Immature natural killer cell (primary cell): ENCODE measurements around the gene ZC3H8. TPM values are rescaled to one million over a fixed set of nuclear protein-coding genes. Genes with fewer than 3 reads are reported as not detected.

ENCODE experiments used
- polyA plus RNA-seq, 3 donors: library from polyadenylated mRNA; unstranded; fragments of 300-500 nt; fragmentation: Illumina TruSeq; gene quantifications; one replicate each; pipeline ENCODE4 v1.2.3, GENCODE V29; 2021

The ZC3H8 gene
- polyA plus RNA-seq, 3 donors from 2014 or later: 8.8 to 14.8 (median 14.4) TPM

Other genes with a start within 250 kb of the ZC3H8 start
- gene TMEM87B, start 199.8 kb downstream of the ZC3H8 start, polyA plus RNA-seq: 1 to 10 TPM; 3.0 to 8.5 (median 5.2) TPM
- not detected for gene FBLN7, start 116.7 kb downstream of the ZC3H8 start, polyA plus RNA-seq
- gene ZC3H6, start 20.6 kb upstream of the ZC3H8 start, polyA plus RNA-seq: 10 to 100 TPM in 1 of 3 donors, 1 to 10 TPM in 2; 2.4 to 11.3 (median 4.6) TPM
- gene RGPD8, start 178.6 kb upstream of the ZC3H8 start, polyA plus RNA-seq: 1 to 10 TPM in 1 of 3 donors, under 1 TPM in 2; 0.58 to 2.3 (median 0.76) TPM
- 1 to 10 TPM; 1.6 to 2.1 (median 1.7) TPM for gene TTL, start 227.1 kb upstream of the ZC3H8 start, polyA plus RNA-seq